A673 (cell line): ENCODE results near the gene PRR27. TPM values are rescaled to one million over a fixed set of nuclear protein-coding genes. Genes with fewer than 3 reads are reported as not detected.

Source experiments
- BruUV-seq: library from RNA; stranded (reverse); fragments of 400-500 nt; replicated peaks from 2 replicates; lab custom pipeline; 2021; lab: Mats Ljungman, UMichigan
- CTCF ChIA-PET: fragments of 300-600 bp; sonication (Branson Sonifier 250); formaldehyde crosslinking; loops from one replicate; lab custom pipeline; 2022; ENCODE audit warnings: antibody characterized with exemption; lab: Charles Lee
- POLR2A ChIA-PET: fragments of 300-600 bp; sonication (Branson Sonifier 250); formaldehyde crosslinking; loops from one replicate; lab custom pipeline; 2022; ENCODE audit warnings: antibody characterized with exemption; ENCODE audit not compliant: low non-redundant PET; lab: Charles Lee
- DNase-seq: peaks from one replicate; pipeline ENCODE4 v3.0.0-alpha.2; 2015; ENCODE audit warnings: low spot score
- H3K27ac ChIP-seq: fragments of 200-600 bp; sonication (generic); 2 replicates; pipeline ENCODE4 v1.5.1; 2016; ENCODE audit warnings: mixed run types, low read depth, mild to moderate bottlenecking, mixed read lengths, antibody characterized with exemption, low read length; ENCODE audit not compliant: poor library complexity, severe bottlenecking
- H3K27me3 ChIP-seq: fragments of 200-600 bp; sonication (generic); replicated peaks from 2 replicates; pipeline ENCODE4 v1.6.1; 2017; ENCODE audit warnings: mixed run types, low read depth, mild to moderate bottlenecking, mixed read lengths, antibody characterized with exemption, low read length; ENCODE audit not compliant: insufficient read depth, poor library complexity
- H3K36me3 ChIP-seq: fragments of 200-600 bp; sonication (generic); 2 replicates; pipeline ENCODE4 v1.6.1; 2016; ENCODE audit warnings: mixed run types, mild to moderate bottlenecking, mixed read lengths, antibody characterized with exemption, low read length; ENCODE audit not compliant: insufficient read depth, poor library complexity, severe bottlenecking
- H3K4me1 ChIP-seq: fragments of 200-600 bp; sonication (generic); 2 replicates; pipeline ENCODE4 v1.6.1; 2017; ENCODE audit warnings: mixed run types, mild to moderate bottlenecking, mixed read lengths, antibody characterized with exemption, low read length; ENCODE audit not compliant: insufficient read depth, poor library complexity, severe bottlenecking
- H3K4me3 ChIP-seq: fragments of 200-600 bp; sonication (generic); 2 replicates; pipeline ENCODE4 v1.5.1; 2016; ENCODE audit warnings: low read depth, mixed run types, mild to moderate bottlenecking, mixed read lengths, low read length; ENCODE audit not compliant: poor library complexity, severe bottlenecking
- H3K9me3 ChIP-seq: fragments of 200-600 bp; sonication (generic); 2 replicates; pipeline ENCODE4 v1.6.1; 2016; ENCODE audit warnings: mixed run types, low read depth, mild to moderate bottlenecking, mixed read lengths, antibody characterized with exemption, low read length; ENCODE audit not compliant: poor library complexity, severe bottlenecking
- EZH2 ChIP-seq: fragments of 200-600 bp; sonication (generic); IDR thresholded peaks from 2 replicates; pipeline ENCODE4 v1.6.1; 2017; ENCODE audit warnings: borderline replicate concordance, low read depth, mild to moderate bottlenecking, mixed read lengths, antibody characterized with exemption, low read length; ENCODE audit not compliant: poor library complexity, severe bottlenecking
- intact Hi-C: fragments of 100-400 bp; cut with micrococcal nuclease; formaldehyde crosslinking; loops from one replicate; pipeline ENCODE4 v1.10.0; 2022; ENCODE audit not compliant: unreplicated experiment
- total RNA-seq: library from RNA; stranded (reverse); gene quantifications from 2 replicates; pipeline ENCODE4 v1.2.3, GENCODE V29; 2021
- TF ChIP-seq, protein P1 (sequence below): fragments of 300-800, 200-600 bp; sonication (generic); conservative IDR thresholded peaks from 2 replicates; pipeline ENCODE4 v1.5.1; 2017; ENCODE audit warnings: low read depth, mild to moderate bottlenecking, antibody characterized with exemption, low read length, moderate library complexity, mixed read lengths

PRR27 gene
- total RNA-seq, 1 experiment from 2014 or later: not detected

DNA sequence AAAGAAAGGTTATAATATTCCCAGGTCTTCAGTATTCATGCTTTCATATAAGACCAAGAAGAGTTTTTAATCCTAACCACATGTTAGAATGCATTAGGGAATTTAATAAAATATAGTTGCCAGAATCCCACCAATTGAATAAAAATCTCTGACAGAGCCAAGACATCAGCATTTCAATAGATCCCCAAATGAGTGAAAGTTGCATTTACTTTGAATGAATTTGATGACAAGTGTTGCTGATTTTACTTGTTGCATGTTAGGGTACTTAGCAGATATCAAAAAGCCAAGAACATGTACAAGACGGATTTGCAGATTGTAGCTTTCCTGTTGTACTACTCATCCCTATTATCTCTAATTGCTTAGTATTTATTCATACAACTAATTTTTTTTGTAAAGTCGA lies 39.9 kb upstream of the PRR27 start:
- Histone ChIP-seq H3K36me3 (no peaks in the 10 kb centered on the region), H3K4me1 (no peaks in the 10 kb centered on the region), H3K27ac (no peak overlapping the region), H3K4me3 (no peak overlapping the region), H3K9me3 (no peaks in the 10 kb centered on the region), H3K27me3 (no peaks in the 10 kb centered on the region)
- ChIA-PET CTCF (no interaction called here), POLR2A (no interaction called here)
- no peak for DNase-seq
- intact Hi-C loops: no loop called here
- no TSS peak for BruUV-seq
- no peak for TF ChIP-seq EZH2
- TF ChIP-seq, protein P1, sequence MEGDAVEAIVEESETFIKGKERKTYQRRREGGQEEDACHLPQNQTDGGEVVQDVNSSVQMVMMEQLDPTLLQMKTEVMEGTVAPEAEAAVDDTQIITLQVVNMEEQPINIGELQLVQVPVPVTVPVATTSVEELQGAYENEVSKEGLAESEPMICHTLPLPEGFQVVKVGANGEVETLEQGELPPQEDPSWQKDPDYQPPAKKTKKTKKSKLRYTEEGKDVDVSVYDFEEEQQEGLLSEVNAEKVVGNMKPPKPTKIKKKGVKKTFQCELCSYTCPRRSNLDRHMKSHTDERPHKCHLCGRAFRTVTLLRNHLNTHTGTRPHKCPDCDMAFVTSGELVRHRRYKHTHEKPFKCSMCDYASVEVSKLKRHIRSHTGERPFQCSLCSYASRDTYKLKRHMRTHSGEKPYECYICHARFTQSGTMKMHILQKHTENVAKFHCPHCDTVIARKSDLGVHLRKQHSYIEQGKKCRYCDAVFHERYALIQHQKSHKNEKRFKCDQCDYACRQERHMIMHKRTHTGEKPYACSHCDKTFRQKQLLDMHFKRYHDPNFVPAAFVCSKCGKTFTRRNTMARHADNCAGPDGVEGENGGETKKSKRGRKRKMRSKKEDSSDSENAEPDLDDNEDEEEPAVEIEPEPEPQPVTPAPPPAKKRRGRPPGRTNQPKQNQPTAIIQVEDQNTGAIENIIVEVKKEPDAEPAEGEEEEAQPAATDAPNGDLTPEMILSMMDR: no peak

DNA sequence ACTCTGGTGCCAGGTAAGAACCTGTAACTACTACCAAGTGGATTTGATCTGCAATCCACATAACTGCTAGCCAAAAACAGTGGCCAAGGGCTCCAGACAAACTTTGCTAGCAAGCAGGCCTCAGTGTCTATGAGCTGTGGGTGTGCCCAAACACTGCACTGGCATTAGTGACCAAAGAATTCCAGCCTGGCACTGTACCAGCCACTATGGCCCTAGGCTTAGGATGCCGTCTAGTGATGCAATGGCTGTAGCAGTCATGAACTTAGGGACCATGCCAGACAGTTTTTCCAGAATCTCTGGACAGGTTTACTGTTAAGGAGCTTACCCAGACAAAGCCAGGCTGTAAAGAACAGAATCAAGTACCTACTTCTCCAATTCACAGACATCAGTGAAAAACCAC lies 33.7 kb upstream of the PRR27 start:
- H3K27ac ChIP-seq: no peak overlapping the region
- POLR2A ChIA-PET: no interaction called here

DNA sequence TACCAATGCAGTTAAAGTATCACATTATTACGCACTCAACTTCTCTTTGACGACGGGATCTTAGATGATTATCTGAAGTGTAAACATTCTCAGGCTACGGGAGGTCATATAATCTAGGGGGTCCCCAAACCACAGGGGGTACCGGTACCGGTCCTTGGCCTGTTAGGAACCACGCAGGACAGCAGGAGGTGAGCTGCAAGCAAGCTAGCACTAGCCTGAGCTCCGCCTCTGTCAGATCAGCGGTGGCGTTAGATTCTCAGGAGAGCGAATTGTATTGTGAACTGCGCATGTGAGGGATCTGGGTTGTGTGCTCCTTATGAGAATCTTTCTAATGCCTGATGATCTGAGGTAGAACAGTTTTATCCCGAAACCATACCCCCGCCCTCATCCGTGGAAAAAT lies 20.6 kb upstream of the PRR27 start:
- H3K36me3 ChIP-seq: no peaks in the 10 kb centered on the region
- ChIA-PET CTCF (no interaction called here), POLR2A (no interaction called here)
- DNase-seq: no peak
- H3K27ac ChIP-seq: no peak overlapping the region
- H3K27me3 ChIP-seq: no peaks in the 10 kb centered on the region
- intact Hi-C loops: no loop called here
- BruUV-seq: no TSS peak
- no peak overlapping the region for H3K4me3 ChIP-seq
- TF ChIP-seq EZH2: no peak
- TF ChIP-seq, protein P1: no peak
- H3K9me3 ChIP-seq: no peaks in the 10 kb centered on the region
- H3K4me1 ChIP-seq: no peaks in the 10 kb centered on the region

More for the DNA sequence above, 33.7 kb upstream of the PRR27 start:
- CTCF ChIA-PET: no interaction called here
- no TSS peak for BruUV-seq
- Histone ChIP-seq H3K9me3 (no peaks in the 10 kb centered on the region), H3K4me1 (no peaks in the 10 kb centered on the region), H3K4me3 (no peak overlapping the region), H3K27me3 (no peaks in the 10 kb centered on the region), H3K36me3 (no peaks in the 10 kb centered on the region)
- TF ChIP-seq, protein P1: no peak
- TF ChIP-seq EZH2: no peak
- no peak for DNase-seq
- intact Hi-C loops: no loop called here
